ENCODE results near the gene SSBP2. TPM values are rescaled to one million over a fixed set of nuclear protein-coding genes. Genes with fewer than 3 reads are reported as not detected.

SSBP2 gene
- total and polyA plus RNA-seq, 2 donors (not counting 3 experiments of a cell fraction or from before 2014, with no cell fraction given), result 9.6 to 11.5 TPM

DNA sequence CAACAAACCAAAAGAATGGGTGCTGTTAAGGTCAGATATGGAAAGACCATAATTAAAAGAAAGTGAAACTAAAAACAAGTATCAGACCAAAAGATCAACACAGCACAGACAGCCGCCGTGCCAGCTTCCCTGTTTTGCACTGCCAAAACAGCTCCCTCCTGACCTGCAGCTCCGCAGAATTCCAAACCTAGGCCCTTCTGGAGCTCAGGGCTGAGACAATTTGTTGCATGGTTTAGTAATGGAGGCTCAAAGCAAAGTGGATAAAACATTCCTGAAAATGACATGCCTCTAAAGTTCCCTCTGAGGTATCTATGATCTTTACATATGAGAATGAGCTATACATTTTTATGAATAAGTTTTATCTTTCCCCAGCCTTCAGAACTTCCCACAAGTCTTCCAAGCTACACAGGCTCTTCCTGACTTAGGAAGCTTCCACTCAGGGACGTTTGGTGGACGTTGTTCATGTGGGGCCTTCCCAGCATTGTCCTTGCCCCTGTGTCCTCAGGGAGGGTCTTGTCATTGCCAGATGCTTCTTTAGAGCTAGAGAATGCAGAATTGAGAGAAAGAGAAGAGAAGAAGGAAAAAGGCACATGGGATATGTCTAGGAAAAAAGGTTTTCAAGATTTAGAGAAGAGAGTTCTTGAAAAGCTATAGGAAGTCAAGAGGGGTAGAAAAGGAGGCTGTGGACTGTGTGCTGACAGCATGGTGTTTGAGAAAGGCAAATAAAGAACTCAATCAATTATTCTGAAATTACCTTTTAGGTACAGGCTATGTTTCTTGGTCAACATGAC is 28.4 kb upstream of the SSBP2 start:
- Histone ChIP-seq H3K9ac (replicated peaks; ENCODE audit: extremely low read depth, insufficient read depth, low read length) (peak overlapping the region; percentile 51), H3K9me3 (replicated peaks; ENCODE audit: control insufficient read depth, insufficient read depth, low read length) (no peaks in the 10 kb centered on the region), H2AFZ (ENCODE audit: low read depth, low read length) (peak overlapping the region; percentile 99), H3K27me3 (ENCODE audit: control insufficient read depth in 2 of 2, insufficient read depth in 2 of 2, low read length in 2 of 2) (no peaks in the 10 kb centered on the region), H4K20me1 (replicated peaks; ENCODE audit: control insufficient read depth, extremely low read depth, insufficient read depth, low read length) (no peaks in the 10 kb centered on the region), H3K4me3 (replicated peaks in 1 of 3; ENCODE audit: insufficient read depth in 1 of 3, low read depth in 1 of 3, low read length in 3 of 3) (peak overlapping the region in 2 of 3 experiments; percentile 12 to 52), H3K27ac (ENCODE audit: insufficient read depth, low read depth, low read length) (peak overlapping the region; percentile 41), H3K79me2 (ENCODE audit: control insufficient read depth, insufficient read depth, low read length) (no peaks in the 10 kb centered on the region), H3K4me1 (ENCODE audit: control insufficient read depth, extremely low read depth, insufficient read depth, low read length) (peaks cover 11% of the 10 kb centered on the region), H3K4me2 (ENCODE audit: insufficient read depth, low read length) (peak overlapping the region; percentile 81), H3K9me1 (replicated peaks; ENCODE audit: control insufficient read depth, extremely low read depth, insufficient read depth, low read length) (no peaks in the 10 kb centered on the region), H3K36me3 (ENCODE audit: control insufficient read depth in 2 of 2, extremely low read depth in 1 of 2, insufficient read depth in 2 of 2, low read length in 2 of 2) (no peaks in the 10 kb centered on the region)
- intact Hi-C loops (cut with micrococcal nuclease), result loop anchor here (1.0 kb wide), 2 partner anchors 10 to 28 kb away; partner anchors contain the start of gene SSBP2
- dilution Hi-C loops (cut with MboI; ENCODE audit: extremely low pct_ligation_motif_present, low sequenced_read_pairs), result no loop called here
- BruUV-seq (replicated peaks), result no TSS peak
- DNase-seq (ENCODE audit: low read depth, low spot score) (peak; percentile 74), FAIRE-seq (peak; percentile 48)
- POLR2A ChIA-PET, result interaction anchor here (1.8 kb wide), 1 partner anchor 28 kb away, joined by 5 read pairs; the partner anchor contains the start of gene SSBP2
- TF ChIP-seq POLR2A (IDR thresholded peaks at IDR 0.05; ENCODE audit: low read depth, low read length) (no peak), GATA2 (IDR thresholded peaks at IDR 0.05; ENCODE audit: insufficient read depth, insufficient read length, low read depth, low read length) (peak; percentile 11)
- CTCF ChIA-PET, result interaction anchor here (1.0 to 2.5 kb wide), 10 partner anchors 9 to 386 kb away, joined by 3 to 10 read pairs (median 5); partner anchors contain the start of gene SSBP2

DNA sequence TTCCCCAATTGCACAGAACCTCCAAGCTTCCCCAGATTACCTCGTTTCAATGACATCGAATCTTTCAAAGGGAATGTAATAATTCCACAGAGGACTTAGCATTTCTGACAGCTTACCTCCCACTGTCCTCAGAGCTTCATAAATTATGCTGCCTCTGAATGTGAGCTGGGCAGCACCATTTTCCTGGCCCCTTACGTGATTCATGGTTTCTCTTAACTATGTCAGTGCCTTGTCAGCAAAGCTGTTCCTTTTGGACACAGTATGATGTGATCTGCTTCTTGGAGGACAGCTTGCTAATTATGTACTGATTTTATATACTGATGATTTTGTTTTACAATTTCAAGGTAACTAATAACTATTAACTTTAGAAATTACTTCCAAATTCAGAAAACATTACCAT is 27.7 kb upstream of the SSBP2 start:
- dilution Hi-C loops (cut with MboI; ENCODE audit: extremely low pct_ligation_motif_present, low sequenced_read_pairs), result no loop called here
- Histone ChIP-seq H3K9ac (replicated peaks; ENCODE audit: extremely low read depth, insufficient read depth, low read length) (peak overlapping the region; percentile 51), H4K20me1 (replicated peaks; ENCODE audit: control insufficient read depth, extremely low read depth, insufficient read depth, low read length) (no peaks in the 10 kb centered on the region), H3K27me3 (ENCODE audit: control insufficient read depth in 2 of 2, insufficient read depth in 2 of 2, low read length in 2 of 2) (no peaks in the 10 kb centered on the region), H3K9me3 (replicated peaks; ENCODE audit: control insufficient read depth, insufficient read depth, low read length) (no peaks in the 10 kb centered on the region), H3K79me2 (ENCODE audit: control insufficient read depth, insufficient read depth, low read length) (no peaks in the 10 kb centered on the region), H3K9me1 (replicated peaks; ENCODE audit: control insufficient read depth, extremely low read depth, insufficient read depth, low read length) (no peaks in the 10 kb centered on the region), H3K27ac (ENCODE audit: insufficient read depth, low read depth, low read length) (peak overlapping the region; percentile 41), H2AFZ (ENCODE audit: low read depth, low read length) (peak overlapping the region; percentile 99), H3K4me1 (ENCODE audit: control insufficient read depth, extremely low read depth, insufficient read depth, low read length) (peaks cover 11% of the 10 kb centered on the region), H3K4me2 (ENCODE audit: insufficient read depth, low read length) (peak overlapping the region; percentile 81), H3K4me3 (replicated peaks in 1 of 3; ENCODE audit: insufficient read depth in 1 of 3, low read depth in 1 of 3, low read length in 3 of 3) (peak overlapping the region in 2 of 3 experiments; percentile 12 to 52), H3K36me3 (ENCODE audit: control insufficient read depth in 2 of 2, extremely low read depth in 1 of 2, insufficient read depth in 2 of 2, low read length in 2 of 2) (no peaks in the 10 kb centered on the region)
- no peak for TF ChIP-seq JUN (IDR thresholded peaks at IDR 0.05; ENCODE audit: borderline replicate concordance, insufficient read depth, insufficient read length, low read depth)
- no peak for TF ChIP-seq POLR2AphosphoS5 (IDR thresholded peaks at IDR 0.05; ENCODE audit: insufficient read depth, low read depth, low read length)
- no peak for TF ChIP-seq GATA2 (IDR thresholded peaks at IDR 0.05; ENCODE audit: insufficient read depth, insufficient read length, low read depth, low read length)
- TF ChIP-seq POLR2A (IDR thresholded peaks at IDR 0.05; ENCODE audit: low read depth, low read length), result no peak
- no peak for TF ChIP-seq EZH2 (IDR thresholded peaks at IDR 0.05; ENCODE audit: borderline replicate concordance, low read depth, low read length, severe bottlenecking)
- TF ChIP-seq, protein P1, sequence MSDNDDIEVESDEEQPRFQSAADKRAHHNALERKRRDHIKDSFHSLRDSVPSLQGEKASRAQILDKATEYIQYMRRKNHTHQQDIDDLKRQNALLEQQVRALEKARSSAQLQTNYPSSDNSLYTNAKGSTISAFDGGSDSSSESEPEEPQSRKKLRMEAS (IDR thresholded peaks at IDR 0.05; ENCODE audit: insufficient read depth, insufficient read length), result no peak
- TF ChIP-seq FOS (IDR thresholded peaks at IDR 0.05; ENCODE audit: borderline replicate concordance, insufficient read depth, low read length), result no peak
- no peak for TF ChIP-seq MYC (IDR thresholded peaks at IDR 0.05; ENCODE audit: low read depth, low read length)
- TF ChIP-seq, protein P2, sequence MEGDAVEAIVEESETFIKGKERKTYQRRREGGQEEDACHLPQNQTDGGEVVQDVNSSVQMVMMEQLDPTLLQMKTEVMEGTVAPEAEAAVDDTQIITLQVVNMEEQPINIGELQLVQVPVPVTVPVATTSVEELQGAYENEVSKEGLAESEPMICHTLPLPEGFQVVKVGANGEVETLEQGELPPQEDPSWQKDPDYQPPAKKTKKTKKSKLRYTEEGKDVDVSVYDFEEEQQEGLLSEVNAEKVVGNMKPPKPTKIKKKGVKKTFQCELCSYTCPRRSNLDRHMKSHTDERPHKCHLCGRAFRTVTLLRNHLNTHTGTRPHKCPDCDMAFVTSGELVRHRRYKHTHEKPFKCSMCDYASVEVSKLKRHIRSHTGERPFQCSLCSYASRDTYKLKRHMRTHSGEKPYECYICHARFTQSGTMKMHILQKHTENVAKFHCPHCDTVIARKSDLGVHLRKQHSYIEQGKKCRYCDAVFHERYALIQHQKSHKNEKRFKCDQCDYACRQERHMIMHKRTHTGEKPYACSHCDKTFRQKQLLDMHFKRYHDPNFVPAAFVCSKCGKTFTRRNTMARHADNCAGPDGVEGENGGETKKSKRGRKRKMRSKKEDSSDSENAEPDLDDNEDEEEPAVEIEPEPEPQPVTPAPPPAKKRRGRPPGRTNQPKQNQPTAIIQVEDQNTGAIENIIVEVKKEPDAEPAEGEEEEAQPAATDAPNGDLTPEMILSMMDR (IDR thresholded peaks at IDR 0.05; ENCODE audit: extremely low read depth in 1 of 2, insufficient read depth in 1 of 2, low read depth in 1 of 2, low read length in 2 of 2), result no peak
- ChIA-PET POLR2A (interaction anchor here (1.8 kb wide), 1 partner anchor 28 kb away, joined by 5 read pairs; the partner anchor contains the start of gene SSBP2), CTCF (interaction anchor here (1.0 to 2.5 kb wide), 10 partner anchors 9 to 387 kb away, joined by 3 to 10 read pairs (median 5); partner anchors contain the start of gene SSBP2)
- no TSS peak for BruUV-seq (replicated peaks)
- DNase-seq (ENCODE audit: low read depth, low spot score) (peak; percentile 65), FAIRE-seq (peak; percentile 31)
- intact Hi-C loops (cut with micrococcal nuclease), result loop anchor here (1.0 kb wide), 2 partner anchors 9 to 27 kb away; partner anchors contain the start of gene SSBP2
